ENCODE measurements around the gene SAA1. TPM values are rescaled to one million over a fixed set of nuclear protein-coding genes. Genes with fewer than 3 reads are reported as not detected.

The SAA1 gene
- total RNA-seq, 4 donors from 2014 or later: 16.8 to 44.3 (median 32.7) TPM

DNA sequence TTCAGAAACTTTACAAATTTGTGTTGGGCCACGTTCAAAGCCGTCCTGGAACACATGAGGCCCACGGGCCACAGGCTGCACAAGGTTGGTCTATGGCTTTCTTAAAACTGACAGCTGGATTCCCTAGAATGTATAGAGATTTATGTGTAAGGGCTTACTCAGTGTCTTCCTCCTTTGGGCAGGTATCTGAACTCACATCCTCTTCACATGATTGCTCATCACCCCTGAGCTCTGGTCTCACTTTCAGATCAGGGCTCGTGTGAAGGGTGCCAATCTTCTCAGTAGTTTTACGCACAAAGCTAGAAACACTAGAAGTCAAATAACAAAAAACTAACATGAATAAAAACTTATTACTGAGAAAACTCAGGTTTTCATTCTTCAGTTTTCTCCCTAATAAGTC lies 28.8 kb downstream of the SAA1 start:
- 96% methylated on average over 5 of the region's 5 CpGs for WGBS, 2 donors
- no peak for DNase-seq (ENCODE audit: low spot score in 2 of 2)
- no peak overlapping the region for H3K4me3 ChIP-seq (ENCODE audit: low read depth, poor library complexity, severe bottlenecking)
- no peak for TF ChIP-seq POLR2A (IDR thresholded peaks at IDR 0.05)
- no peak for TF ChIP-seq CTCF (IDR thresholded peaks at IDR 0.05)
- intact Hi-C loops (cut with DNase I; ENCODE audit: low total_unique reads): no loop called here

DNA sequence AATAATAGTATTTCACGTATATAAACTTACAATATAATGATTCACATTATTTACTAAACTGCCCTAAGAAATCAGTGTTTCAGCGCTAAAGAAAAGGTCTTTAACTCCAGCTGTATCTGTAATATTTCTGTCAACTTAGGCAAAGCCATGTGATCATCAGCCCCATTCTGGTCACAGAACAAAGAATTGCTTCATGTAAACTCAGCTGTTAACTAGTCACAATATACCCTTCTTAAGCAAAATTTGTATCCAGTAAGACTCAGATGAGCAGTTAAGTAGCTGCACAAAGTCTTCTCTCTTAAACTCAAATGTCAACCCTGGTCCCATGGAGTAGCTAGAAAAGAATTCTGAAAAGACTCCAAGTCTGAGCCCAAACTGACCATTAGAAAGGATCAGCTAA lies 29.3 kb downstream of the SAA1 start:
- TF ChIP-seq CTCF (IDR thresholded peaks at IDR 0.05) (no peak), POLR2A (IDR thresholded peaks at IDR 0.05) (no peak)
- H3K4me3 ChIP-seq (ENCODE audit: low read depth, poor library complexity, severe bottlenecking): no peak overlapping the region
- no peak for DNase-seq (ENCODE audit: low spot score in 2 of 2)
- intact Hi-C loops (cut with DNase I; ENCODE audit: low total_unique reads): no loop called here
- 92 to 96% methylated on average over 2 of the region's 2 CpGs for WGBS, 2 donors

GRCh38 chr11:18299721-18300120 lies 33.7 kb downstream of the SAA1 start:
- no peak for DNase-seq (ENCODE audit: low spot score in 2 of 2)
- intact Hi-C loops (cut with DNase I; ENCODE audit: low total_unique reads): no loop called here
- TF ChIP-seq CTCF (IDR thresholded peaks at IDR 0.05): no peak
- TF ChIP-seq POLR2A (IDR thresholded peaks at IDR 0.05): no peak
- no peak overlapping the region for H3K4me3 ChIP-seq (ENCODE audit: low read depth, poor library complexity, severe bottlenecking)

DNA sequence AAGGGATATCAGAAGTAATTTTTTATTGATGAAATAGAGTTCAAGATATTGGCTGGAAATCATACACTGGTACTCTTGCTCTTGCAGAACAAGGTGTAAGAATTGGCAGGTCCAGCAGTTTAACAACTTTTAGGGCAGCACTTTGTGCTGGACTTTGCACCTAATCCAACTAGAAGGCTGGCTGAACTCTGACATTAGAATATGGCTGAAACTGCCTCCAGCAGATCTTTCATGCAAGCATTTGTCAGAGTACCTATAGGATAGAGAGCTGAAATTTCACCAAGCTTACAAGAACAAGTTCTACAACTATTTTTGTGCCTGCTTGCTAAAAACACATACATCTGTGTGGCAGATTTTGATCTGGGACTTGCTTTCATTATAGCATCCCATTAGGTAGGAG lies 38.7 kb downstream of the SAA1 start:
- DNase-seq (ENCODE audit: low spot score in 2 of 2): no peak
- intact Hi-C loops (cut with DNase I; ENCODE audit: low total_unique reads): no loop called here
- no peak overlapping the region for H3K4me3 ChIP-seq (ENCODE audit: low read depth, poor library complexity, severe bottlenecking)
- no peak for TF ChIP-seq CTCF (IDR thresholded peaks at IDR 0.05)
- TF ChIP-seq POLR2A (IDR thresholded peaks at IDR 0.05): no peak

GRCh38 chr11:18307461-18308139 lies 41.5 kb downstream of the SAA1 start:
- TF ChIP-seq CTCF (IDR thresholded peaks at IDR 0.05): no peak
- no peak for DNase-seq (ENCODE audit: low spot score in 2 of 2)
- H3K4me3 ChIP-seq (ENCODE audit: low read depth, poor library complexity, severe bottlenecking): no peak overlapping the region
- intact Hi-C loops (cut with DNase I; ENCODE audit: low total_unique reads): no loop called here
- 54 to 64% methylated on average over 2 of the region's 2 CpGs for WGBS, 2 donors

DNA sequence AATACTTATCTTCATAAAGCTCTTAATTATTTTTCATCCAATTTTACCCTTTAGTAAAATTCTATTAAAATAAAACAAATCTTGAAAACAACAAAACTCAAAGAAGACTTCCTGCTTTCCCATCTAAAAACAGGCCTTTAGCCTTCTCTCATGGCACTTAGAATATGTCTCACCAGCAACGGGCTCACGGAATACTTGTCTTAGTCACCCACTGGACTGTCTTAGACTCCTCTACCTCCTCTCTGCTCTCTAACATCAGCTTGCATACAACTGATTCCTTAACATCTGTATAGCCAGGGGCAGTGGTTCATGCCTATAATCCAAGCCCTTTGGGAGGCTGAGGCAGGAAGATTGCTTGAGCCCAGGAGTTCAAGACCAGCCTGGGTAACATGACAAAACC lies 42.2 kb downstream of the SAA1 start:
- TF ChIP-seq CTCF (IDR thresholded peaks at IDR 0.05): no peak
- TF ChIP-seq POLR2A (IDR thresholded peaks at IDR 0.05): no peak
- intact Hi-C loops (cut with DNase I; ENCODE audit: low total_unique reads): no loop called here
- no peak for DNase-seq (ENCODE audit: low spot score in 2 of 2)
- H3K4me3 ChIP-seq (ENCODE audit: low read depth, poor library complexity, severe bottlenecking): no peak overlapping the region
- WGBS, 2 donors: 66 to 87% methylated on average over 2 of the region's 2 CpGs
